ENCODE data around the gene NTNG2. TPM values are rescaled to one million over a fixed set of nuclear protein-coding genes. Genes with fewer than 3 reads are reported as not detected.

Gene NTNG2
- polyA plus RNA-seq, 3 donors = 0.20 to 0.40 (median 0.32) TPM

DNA sequence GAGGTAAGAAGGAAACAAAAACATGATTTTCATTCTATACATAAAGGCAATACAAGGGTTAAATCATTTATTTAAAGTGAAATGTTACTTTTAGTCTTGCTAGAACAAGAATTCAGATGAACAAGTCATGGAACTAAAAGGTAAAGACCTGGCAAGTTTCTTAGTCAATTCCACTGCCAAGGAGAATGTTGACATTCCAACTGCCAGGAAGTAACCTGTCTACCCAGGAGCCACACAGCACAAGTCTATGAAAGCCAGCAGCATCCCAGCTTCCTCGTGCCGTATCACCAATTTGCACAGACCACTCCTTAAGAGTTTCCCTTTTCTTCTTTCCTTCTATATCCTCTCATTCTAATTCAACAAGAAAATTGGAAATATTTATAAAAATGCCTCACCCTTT is 113.0 kb downstream of the NTNG2 start:
- DNase-seq (ENCODE audit: extremely low read depth in 1 of 11, low read depth in 9 of 11, low spot score in 4 of 11) = no peak

DNA sequence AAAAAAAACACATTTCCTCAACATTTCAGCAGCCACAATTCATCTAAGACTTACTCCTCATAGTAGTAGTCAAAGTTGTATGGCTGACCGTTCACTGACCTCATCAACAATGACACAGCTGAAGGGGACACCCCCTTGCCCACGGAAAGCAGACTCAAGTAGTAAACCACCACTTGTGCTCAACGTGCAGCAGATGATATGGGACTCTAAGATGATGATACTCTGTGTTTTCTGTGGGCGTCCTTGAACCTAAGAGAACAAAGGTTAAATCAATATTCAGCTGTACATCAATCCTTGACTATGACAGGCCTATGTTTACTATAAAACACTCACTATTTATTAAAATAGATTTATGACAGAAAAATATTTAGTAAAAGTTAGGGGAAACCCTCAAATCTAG is 121.3 kb downstream of the NTNG2 start:
- DNase-seq (ENCODE audit: extremely low read depth in 1 of 11, low read depth in 9 of 11, low spot score in 4 of 11) = no peak

- no peak for DNase-seq (ENCODE audit: extremely low read depth in 1 of 11, low read depth in 9 of 11, low spot score in 4 of 11)
Measured at GRCh38 chr9:132283863-132284262, 122.0 kb downstream of the NTNG2 start.

GRCh38 chr9:132287256-132287760 is 125.5 kb downstream of the NTNG2 start:
- DNase-seq (ENCODE audit: extremely low read depth in 1 of 11, low read depth in 9 of 11, low spot score in 4 of 11) = no peak

GRCh38 chr9:132288361-132288760 is 126.5 kb downstream of the NTNG2 start:
- DNase-seq (ENCODE audit: extremely low read depth in 1 of 11, low read depth in 9 of 11, low spot score in 4 of 11) = no peak

GRCh38 chr9:132288966-132289365 is 127.1 kb downstream of the NTNG2 start:
- peak in 1 of 11 donors; percentile 5 for DNase-seq (ENCODE audit: extremely low read depth in 1 of 11, low read depth in 9 of 11, low spot score in 4 of 11)

DNA sequence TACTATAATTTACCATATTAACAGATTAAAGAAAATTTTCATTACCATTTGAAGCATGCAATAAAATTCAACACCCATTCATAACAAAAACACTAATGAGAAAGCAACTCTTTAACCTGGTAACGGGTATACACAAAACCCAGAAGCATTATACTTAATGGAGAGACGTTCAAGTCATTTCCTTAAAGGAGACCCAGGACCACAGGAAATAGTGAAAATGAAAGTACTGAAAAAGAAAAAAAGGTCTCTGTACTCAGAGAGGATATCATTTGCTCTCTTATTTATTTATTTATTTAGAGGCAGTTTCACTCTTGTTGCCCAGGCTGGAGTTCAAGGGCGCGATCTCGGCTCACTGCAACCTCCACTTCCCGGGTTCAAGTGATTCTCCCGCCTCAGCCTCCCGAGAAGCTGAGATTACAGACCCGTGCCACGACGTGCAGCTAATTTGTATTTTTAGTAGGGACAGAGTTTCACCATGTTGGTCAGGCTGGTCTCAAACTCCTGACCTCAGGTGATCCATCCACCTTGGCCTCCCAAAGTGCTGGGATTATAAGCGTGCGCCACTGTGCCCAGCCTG is 131.4 kb downstream of the NTNG2 start:
- DNase-seq (ENCODE audit: extremely low read depth in 1 of 11, low read depth in 9 of 11, low spot score in 4 of 11) = no peak

Other genes with a start within 250 kb of the NTNG2 start
- 10 to 100 TPM; 18.5 to 24.7 (median 22.4) TPM for gene MED27, start 82.2 kb upstream of the NTNG2 start, polyA plus RNA-seq (ENCODE audit: insufficient read length in 3 of 3)
- gene SETX, start 192.9 kb downstream of the NTNG2 start, polyA plus RNA-seq (ENCODE audit: insufficient read length in 3 of 3) = 10 to 100 TPM; 45.1 to 57.4 (median 53.7) TPM
- gene TTF1, start 244.8 kb downstream of the NTNG2 start, polyA plus RNA-seq (ENCODE audit: insufficient read length in 3 of 3) = 10 to 100 TPM; 19.1 to 21.6 (median 20.1) TPM
- 1 to 10 TPM; 1.3 to 1.7 (median 1.5) TPM for gene CFAP77, start 248.2 kb downstream of the NTNG2 start, polyA plus RNA-seq (ENCODE audit: insufficient read length in 3 of 3)